Hepatocyte (in vitro differentiated cells): Measurements from ENCODE around the gene SLC23A2.

ENCODE experiments used
- CTCF ChIP-seq: fragments of 200-600 bp; sonication (generic); IDR thresholded peaks from 2 replicates; pipeline ENCODE4 v1.5.1; 2016; ENCODE audit warnings: antibody characterized with exemption, mild to moderate bottlenecking; ENCODE audit not compliant: poor library complexity
- EZH2 ChIP-seq: fragments of 200-600 bp; sonication (generic); IDR thresholded peaks from 2 replicates; pipeline ENCODE4 v1.6.1; 2016; ENCODE audit warnings: antibody characterized with exemption, mild to moderate bottlenecking, borderline replicate concordance
- EZH2phosphoT487 ChIP-seq: fragments of 200-600 bp; sonication (generic); IDR thresholded peaks from one replicate; pipeline ENCODE4 v1.6.1; 2018; ENCODE audit warnings: antibody characterized with exemption, mild to moderate bottlenecking, low read depth, moderate library complexity; ENCODE audit not compliant: unreplicated experiment, severe bottlenecking

- TF ChIP-seq EZH2phosphoT487 (no peak), CTCF (no peak), EZH2 (no peak)
Observed at GRCh38 chr20:4998160-4998651, 3.1 kb downstream of the SLC23A2 start.
